ENCODE results near the gene TMPRSS4.

DNA sequence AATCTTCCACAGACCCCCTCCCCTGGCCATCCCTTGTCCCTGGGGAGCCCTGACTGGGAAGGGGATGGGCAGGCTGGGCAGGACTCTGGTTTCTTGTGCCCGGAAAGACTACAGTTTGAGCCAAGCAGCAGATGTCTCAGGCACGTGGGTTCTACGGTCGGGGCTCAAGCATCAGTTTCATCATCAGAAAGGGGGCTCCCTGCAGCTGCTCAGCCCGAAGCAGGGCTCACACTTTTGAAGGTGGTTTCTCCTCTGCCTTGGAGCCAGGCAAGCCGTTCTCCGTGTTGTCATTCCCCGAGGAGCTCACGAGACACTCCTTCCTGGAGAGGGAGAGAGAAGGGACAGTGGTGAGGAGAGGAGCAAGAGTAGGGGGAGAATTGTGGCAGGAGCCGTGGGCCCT, 59.9 kb downstream of the TMPRSS4 start:
- TF ChIP-seq EZH2 (IDR thresholded peaks at IDR 0.05; ENCODE audit: insufficient read depth, poor library complexity, severe bottlenecking), result no peak
- TF ChIP-seq EZH2phosphoT487 (IDR thresholded peaks at IDR 0.05; ENCODE audit: insufficient read depth, low read depth), result no peak
